Skeletal muscle cell (primary cell): ENCODE results near the gene MED8.

Experiments used
- DNase-seq: peaks from one replicate; pipeline ENCODE4 v3.0.0-alpha.2; 2010; ENCODE audit warnings: low read depth
- H3K4me3 ChIP-seq: 2 replicates; pipeline ENCODE4 v1.5.1; 2011; ENCODE audit warnings: low read depth, mild to moderate bottlenecking, control low read depth, low read length, moderate library complexity

MED8 gene

DNA sequence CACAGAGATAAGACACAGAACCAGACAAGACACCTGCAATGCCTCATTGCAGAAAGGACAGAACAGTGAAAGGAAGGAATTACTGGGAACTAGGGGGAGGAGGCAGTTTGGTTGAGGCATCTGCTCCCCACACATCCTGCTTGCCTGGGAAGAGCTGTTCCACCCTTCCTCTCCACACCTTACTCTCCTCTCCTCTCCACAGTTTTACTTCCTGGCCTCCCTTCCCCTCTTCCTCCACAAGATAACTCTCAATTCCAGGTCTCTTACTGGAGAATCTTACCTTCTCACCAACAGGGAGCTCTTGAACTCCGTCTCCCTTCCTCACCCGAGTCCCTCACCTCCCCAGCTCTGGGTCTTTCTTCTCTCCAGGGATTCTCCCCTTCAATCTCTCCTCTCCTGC is 23.9 kb downstream of the MED8 start:
- no peak for DNase-seq
- no peak overlapping the region for H3K4me3 ChIP-seq

DNA sequence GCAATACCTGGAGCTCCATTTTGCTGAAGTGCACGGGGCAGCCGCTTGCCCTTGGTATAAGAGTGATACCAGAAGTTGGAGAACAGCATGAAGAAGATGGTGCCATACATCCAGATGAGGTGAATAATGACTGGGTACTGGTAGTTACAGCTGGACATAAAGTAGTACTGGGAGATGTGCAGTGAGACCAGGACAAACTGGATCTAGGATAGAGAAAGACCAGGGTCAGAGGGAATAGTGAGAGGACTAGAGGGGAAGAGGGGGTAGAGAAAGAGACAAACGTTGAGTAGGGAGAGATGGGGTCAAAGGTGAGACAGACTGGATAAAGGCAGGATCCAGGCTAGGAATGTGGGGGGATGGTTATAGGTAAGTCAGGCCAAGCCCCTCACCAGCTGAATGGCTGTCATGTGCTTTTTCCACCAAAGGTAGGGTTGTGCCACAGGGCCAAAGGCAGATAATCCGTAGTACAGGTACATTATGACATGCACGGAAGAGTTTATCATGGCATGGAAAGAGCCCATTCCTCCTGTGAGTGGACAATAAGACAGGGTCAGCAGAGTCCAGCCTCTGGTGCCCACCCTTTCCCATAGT is 25.6 kb downstream of the MED8 start:
- no peak overlapping the region for H3K4me3 ChIP-seq
- no peak for DNase-seq

DNA sequence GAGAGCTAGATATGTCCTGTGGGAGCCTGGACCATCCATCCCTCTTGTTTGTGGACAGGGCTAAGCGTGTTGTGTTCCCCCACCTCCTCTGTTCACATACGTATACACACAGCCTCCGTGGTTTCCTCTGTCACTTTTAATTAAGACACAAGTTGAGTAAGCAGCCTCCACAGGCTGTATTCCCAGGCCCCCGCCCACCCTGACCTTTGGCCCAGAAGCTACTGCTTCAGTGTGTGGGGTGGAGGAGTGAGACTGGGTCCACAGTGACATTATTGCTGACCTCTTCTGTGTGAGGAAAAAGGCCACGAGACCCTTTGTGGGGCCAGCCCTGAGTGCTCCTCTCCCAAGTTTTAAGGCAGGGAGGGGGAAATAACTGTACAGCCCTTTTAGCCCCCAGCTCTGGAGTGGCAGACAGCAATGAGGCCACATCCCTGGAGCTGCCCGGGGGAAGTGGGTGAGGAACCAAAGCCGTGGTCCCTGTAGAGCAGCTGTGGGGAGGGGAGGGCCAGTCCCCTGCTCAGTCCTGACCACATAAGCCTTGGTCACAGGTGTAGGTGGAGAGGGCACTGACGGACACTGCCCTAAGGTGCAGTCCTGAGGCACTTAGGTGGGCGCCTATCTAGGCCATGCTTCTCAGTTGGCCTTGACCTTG is 26.2 kb downstream of the MED8 start:
- DNase-seq = no peak
- H3K4me3 ChIP-seq = no peak overlapping the region

DNA sequence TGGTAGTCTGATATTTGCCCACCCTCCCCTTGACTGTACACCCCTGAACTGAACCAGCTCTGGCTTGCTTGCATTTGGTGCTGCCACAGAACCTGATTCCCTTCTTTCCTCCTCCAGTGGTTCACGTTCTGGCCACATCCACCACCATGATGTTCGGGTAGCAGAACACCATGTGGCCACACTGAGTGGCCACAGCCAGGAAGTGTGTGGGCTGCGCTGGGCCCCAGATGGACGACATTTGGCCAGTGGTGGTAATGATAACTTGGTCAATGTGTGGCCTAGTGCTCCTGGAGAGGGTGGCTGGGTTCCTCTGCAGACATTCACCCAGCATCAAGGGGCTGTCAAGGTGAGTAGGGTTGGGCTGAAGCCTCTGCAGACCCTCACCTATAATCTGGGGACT is 29.0 kb downstream of the MED8 start:
- DNase-seq = no peak
- H3K4me3 ChIP-seq = no peak overlapping the region

DNA sequence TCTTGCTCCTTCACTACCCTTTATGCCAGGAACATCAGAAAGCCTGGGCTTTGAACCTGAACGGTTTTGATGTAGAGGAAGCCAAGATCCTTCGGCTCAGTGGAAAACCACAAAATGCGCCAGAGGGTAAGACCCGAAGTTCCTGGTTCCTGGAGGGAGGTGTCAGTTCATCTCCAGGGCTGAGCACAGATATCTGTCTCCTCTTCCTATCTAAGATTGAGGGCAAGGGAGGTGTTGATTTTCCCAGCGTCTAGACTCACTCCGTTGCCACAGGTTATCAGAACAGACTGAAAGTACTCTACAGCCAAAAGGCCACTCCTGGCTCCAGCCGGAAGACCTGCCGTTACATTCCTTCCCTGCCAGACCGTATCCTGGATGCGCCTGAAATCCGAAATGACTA is 29.9 kb downstream of the MED8 start:
- peak overlapping the region; percentile 63 for H3K4me3 ChIP-seq
- no peak for DNase-seq

DNA sequence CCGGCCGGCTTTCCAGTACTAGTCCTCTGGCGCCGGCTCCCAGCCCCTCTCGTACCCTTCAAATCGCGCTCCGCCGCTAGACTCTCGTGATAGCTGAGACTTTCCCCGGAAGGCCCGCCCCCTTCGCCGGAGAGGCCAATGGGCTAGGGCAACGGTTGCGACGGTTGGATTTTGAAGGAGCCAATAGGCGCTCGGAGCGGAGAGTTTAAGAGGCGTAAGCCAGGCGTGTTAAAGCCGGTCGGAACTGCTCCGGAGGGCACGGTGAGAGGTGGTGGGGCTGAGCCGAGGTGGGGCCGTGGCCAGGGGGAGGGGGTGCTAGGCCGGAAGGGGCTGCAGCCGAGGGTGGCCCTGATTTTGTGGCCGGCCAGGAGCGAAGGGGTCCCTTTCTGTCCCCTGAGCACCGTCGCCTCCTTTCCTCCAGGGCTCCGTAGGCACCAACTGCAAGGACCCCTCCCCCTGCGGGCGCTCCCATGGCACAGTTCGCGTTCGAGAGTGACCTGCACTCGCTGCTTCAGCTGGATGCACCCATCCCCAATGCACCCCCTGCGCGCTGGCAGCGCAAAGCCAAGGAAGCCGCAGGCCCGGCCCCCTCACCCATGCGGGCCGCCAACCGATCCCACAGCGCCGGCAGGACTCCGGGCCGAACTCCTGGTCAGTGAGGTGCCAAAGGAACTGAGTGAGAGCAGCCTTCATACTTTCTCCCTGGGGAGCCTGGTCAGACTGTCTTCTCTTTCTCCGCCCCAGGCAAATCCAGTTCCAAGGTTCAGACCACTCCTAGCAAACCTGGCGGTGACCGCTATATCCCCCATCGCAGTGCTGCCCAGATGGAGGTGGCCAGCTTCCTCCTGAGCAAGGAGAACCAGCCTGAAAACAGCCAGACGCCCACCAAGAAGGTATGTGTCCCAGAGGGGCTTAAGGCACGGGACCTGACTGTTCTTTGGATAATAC is 30.6 kb downstream of the MED8 start, which contains the start of gene CDC20:
Gene CDC20, plus strand, starts transcription at position 236 of the 948 bp plus-strand sequence. Its CDS starts 235 bp downstream, at position 471.
- peak within 1 kb of the TSS; percentile 63 for H3K4me3 ChIP-seq
- peak; percentile 74 for DNase-seq

DNA sequence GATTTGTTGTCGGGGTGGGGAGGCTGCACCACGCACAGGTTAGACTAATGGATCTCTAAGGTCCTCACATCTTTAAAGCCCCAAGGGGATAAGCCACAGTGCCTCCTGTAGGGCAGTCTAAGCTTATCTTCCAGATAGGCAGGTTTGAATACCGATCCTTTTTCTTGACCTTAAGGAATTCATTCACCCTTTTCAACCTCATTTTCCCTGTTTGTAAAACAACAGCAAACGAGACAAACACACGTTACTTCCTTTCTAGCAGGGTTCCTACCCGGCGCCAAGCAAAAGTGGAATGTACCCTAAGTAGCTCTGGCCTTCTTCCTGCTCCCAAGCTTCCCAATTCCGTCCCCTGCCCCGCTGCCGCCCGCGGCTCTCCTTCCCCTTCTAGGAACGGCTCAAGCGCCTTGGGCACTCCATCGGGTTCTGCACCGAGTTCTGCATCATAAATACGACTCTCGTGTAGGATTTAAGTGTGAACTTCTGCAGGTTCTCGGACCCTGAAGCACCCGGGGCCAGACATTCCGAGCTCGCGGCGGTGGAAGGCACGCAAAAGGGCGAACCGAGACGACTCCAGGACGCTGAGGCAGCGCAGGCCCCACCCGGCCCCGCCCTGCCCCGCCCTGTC is 31.4 kb downstream of the MED8 start:
- peak overlapping the region; percentile 63 for H3K4me3 ChIP-seq
- DNase-seq = no peak

DNA sequence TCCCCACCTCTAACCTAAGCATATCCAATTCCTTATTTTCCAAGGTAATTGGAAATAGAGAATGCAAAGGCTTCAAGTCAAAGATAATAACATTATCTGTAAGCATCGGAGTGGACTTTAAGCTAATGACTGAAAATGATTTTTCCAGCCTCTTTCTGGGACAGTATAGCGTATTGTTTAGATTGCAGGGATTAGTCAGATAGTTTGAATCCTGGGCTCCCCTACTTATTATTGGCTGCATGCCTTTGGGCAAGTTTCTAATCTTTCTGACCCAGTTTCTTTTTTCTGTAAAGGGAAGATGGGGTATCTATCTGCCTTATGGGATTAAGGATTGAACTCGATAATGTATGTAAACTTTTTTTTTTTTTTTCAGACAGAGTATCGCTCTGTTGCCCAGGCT is 32.3 kb downstream of the MED8 start:
- H3K4me3 ChIP-seq = no peak overlapping the region
- no peak for DNase-seq

DNA sequence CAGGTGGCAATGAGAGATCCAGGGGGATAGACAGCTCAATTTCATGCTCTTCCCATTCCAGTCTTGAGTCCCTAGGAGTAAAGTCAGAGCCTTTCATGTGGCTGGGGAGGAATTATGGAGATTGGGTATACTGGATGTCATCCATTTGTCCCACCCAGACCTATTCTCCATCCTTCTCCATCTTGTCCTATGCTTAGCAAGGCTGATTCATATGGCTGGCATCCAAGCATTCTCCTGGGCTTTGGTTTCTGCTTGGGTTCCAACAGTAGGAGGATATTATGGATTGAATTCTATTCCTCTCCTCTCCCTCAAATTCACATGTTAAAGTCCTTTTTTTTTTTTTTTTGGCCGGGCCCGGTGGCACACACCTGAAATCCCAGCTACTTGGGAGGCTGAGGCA is 34.7 kb downstream of the MED8 start:
- DNase-seq = no peak
- H3K4me3 ChIP-seq = no peak overlapping the region

DNA sequence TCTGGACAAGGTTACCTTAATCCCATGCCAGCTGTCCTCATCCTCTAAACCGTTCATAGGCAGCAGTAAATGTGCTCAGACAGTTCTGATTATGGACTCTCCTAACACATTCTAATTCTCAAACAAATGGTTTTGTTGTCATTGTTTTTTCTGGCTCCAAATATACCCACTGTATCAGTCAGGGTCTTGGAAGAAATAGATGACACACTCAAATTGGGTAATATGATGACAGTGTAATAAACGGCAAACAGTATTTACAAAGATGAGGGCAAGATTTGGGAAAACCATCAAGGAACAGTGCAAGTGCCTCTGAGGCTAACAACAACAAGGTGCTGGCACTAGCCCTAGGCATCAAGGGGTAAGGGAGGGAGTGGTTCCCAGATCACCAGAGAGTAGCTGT is 35.1 kb downstream of the MED8 start:
- no peak for DNase-seq
- H3K4me3 ChIP-seq = no peak overlapping the region

DNA sequence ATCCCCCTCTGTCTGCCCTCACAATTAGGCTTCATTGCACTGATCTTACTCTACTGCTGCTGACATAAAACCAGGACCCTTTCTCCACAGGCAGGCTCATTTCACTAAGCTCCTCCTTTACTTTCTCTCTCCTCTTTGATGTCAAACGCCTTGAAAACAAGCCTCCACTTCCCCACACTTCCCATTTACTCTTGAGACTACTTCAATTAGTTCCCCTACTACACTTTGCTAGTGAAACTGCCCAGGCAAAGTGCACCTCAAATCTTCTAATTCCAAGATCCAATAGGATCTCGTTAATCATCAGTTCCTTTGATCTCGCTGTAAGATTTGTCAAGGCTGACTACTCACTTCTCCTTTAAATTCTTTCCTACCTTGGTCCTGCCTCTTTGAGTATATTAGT is 36.7 kb downstream of the MED8 start:
- H3K4me3 ChIP-seq = no peak overlapping the region
- DNase-seq = no peak

DNA sequence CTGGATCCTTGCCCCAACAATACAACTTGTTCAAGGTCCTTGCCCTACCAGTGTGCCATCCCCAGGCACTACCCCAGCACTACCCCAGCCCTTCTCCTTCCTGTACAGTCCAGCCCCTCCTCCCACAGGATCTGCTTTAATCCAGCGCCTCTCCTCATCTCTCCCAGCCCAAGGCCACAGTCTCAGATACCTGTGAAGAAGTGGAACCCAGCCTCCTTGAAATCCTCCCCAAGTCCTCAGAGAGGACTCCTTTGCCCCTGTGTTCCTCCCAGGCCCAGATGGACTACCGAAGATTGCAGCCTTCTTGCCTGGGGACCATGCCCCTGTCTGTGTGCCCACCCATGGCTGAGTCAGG is 37.3 kb downstream of the MED8 start:
- DNase-seq = no peak
- H3K4me3 ChIP-seq = no peak overlapping the region

DNA sequence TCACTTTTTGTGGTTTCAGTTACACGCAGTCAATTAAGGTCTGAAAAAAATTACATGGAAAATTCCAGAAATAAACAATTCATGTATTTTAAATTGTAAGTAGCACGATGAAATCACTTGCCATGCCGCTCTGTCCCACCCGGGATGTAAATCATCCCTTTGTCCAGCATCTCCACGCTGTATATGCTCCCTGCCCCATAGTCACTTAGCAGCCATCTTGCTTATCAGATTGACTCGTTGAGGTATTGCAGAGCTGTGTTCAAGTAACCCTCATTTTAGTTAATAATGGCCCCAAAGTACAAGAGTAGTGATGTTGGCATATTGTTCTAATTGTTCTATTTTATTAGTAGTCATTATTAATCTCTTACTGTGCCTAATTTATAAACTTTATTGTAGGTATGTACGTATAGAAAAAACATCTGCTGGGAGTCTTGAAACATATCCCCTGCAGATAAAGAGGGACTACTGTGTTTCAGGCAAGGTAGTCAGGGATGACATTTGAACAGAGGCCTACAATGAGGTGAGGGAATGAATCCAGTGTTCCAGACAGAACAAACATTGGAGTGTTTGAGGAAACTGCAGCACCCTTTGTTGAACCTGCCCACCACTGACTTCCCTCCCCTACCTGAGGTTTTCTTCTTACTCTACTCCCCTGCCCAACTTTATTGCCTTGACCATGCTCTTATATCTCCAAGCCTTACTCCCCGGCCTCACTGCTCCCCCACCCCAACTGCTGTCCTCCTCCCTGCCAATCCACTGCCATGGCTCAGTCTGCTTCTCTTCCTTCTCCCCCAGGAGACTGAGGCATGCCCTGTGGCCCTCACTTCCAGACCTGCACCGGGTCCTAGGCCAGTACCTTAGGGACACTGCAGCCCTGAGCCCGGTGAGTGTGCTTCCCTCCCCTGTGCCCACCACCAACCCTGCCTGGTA is 37.9 kb downstream of the MED8 start:
- H3K4me3 ChIP-seq = no peak overlapping the region
- DNase-seq = no peak

DNA sequence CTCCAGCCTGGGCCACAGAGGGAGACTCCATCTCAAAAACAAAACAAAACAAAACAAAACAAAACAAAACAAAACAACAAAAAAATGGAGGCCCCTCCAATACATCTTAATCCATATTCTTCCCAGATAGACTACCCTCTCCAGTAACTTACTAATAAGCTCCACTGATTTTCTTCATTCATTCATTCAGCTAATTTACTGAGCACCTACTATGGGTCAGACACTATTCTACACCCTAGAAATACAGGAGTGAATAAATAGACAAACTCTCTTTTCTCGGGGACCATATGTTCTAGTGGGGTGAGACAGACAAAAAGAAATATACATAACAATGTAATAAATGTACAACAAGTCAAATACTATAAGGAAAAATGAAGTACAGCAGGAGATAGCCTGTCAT is 38.6 kb downstream of the MED8 start:
- no peak for DNase-seq
- no peak overlapping the region for H3K4me3 ChIP-seq

DNA sequence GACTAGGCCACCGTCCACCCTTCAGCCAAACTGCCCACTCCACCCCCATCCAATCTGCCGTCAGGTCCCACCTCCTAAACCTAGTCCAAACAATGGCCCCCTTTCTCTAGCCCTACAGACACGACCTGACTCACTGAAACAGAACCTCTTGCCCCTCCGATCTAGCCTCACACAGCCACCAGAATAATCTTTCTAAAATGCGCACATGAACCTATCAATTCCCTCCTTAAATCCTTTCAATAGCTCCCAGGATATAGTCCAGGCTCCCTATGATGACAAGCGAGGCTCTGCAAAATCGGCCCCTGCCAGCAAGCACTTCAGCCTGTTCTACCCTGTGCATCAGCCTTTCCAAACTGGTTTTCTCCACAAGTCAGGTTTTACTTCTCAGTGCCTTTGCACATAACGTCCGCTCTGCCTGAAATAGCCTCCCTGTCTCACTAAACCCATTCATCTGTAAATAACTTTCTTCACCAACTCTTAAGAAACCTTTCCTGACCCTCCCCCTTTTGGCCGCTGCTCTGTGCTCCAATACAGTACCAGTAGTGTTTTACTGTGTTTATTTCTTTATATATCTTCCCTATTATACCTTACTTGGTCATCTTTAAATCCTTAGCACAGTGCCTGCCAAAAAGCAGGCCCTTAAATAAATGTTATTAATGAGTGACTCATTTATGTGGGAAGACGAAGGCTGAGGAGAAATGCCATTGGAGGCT is 39.9 kb downstream of the MED8 start:
- DNase-seq = no peak
- H3K4me3 ChIP-seq = peak overlapping the region; percentile 52

DNA sequence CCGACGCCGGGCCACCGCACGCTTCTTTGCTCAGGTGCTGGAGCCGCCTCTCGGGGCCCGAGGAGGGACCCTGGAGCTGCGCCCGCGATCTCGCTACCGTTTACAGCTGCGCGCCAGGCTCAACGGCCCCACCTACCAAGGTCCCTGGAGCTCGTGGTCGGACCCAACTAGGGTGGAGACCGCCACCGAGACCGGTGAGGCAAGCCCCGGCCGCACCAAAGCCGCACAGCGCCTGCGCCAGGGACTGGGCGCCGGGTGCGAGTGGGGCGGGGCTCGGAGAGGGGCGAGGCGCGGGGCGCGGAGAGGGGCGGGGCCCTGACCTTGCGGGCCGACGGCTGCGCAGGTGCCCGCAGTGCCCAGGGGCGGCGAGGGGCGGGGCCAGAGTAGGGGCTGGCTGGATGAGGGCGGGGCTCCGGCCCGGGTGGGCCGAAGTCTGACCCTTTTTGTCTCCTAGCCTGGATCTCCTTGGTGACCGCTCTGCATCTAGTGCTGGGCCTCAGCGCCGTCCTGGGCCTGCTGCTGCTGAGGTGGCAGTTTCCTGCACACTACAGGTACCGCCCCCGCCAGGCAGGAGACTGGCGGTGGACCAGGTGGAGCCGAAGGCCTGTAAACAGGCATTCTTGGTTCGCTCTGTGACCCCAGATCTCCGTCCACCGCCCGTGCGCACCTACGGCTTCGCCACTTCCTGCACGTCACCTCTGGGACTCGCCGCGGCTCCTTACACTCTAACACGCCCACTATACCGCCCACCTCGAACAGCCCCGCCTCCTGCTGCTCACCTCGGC is 40.6 kb downstream of the MED8 start:
- H3K4me3 ChIP-seq = peak overlapping the region; percentile 52
- DNase-seq = no peak

DNA sequence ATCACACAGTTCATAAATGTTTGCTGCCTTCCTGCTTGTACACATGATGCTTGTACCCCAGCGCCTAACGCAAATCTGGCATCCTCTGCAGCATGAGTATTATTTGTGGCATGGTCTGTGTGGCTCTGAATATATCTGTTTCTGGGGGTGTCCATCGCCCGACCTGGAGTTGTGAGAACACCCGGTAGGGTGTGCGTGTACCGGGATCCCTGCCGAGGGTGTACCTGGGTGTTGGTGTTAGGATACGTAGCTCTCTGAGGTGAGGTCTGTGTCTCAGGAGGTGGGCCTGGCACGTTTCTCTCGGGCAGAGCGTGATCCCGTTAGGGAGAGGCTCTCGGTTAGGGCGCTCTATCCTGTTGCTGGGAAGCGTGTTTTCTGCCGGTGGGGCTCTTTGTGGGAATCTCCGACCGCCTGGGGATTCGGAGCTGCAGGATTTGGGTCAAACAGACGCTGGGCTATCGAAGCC is 41.2 kb downstream of the MED8 start:
- DNase-seq = no peak
- peak overlapping the region; percentile 52 for H3K4me3 ChIP-seq

DNA sequence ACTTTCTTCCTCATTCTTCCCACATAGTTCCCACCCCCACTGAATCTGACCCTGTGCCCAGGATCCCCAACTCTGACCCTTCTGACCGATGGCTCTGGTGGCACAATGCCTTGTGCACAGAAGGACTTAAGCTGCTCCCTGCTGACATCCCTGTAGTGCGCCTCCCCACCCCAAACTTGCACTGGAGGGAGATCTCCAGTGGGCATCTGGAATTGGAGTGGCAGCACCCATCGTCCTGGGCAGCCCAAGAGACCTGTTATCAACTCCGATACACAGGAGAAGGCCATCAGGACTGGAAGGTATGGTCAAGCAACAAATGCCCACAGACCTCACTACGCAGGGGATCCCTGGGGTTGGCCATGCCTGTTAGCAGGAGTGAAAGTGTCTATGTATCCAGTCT is 43.0 kb downstream of the MED8 start:
- no peak for DNase-seq
- no peak overlapping the region for H3K4me3 ChIP-seq
